HG03139 (cell line): Measurements from ENCODE around the gene PTGER2.

Experiments
- ATAC-seq: cut with Tn5 transposase; IDR thresholded peaks from one replicate; pipeline ENCODE4 v1.9.1; 2021; ENCODE audit not compliant: unreplicated experiment

The PTGER2 gene

DNA sequence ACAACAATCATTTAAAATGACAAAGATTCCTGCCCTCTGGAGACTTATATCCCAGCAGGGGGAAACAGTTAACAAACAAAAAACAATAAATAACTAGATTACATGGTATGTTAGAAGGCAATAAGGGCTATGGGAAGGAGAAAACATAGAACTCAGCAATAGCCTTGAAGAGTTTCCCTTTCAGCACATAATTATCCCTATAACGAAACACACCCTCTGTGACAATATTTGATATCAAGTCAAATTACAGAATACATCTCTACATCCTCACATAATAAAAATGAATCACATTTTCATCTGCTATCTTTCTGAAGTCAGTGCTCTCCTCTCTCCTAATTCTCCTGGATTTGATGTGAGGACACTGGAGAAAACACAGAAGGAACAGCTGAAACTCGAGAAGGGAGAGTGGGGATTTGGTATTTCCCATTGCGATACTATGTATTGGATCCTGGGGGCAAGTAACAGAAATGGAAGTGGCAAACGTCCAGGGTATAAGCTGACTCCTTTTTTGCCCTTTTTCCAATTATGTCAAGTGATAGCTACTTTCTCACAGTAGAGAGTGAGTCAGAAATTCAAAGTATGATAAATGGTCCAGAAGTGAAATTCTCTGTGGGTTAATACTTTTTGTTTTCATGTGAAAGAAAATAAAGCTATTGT, 9.7 kb upstream of the PTGER2 start:
- ATAC-seq, result no peak

DNA sequence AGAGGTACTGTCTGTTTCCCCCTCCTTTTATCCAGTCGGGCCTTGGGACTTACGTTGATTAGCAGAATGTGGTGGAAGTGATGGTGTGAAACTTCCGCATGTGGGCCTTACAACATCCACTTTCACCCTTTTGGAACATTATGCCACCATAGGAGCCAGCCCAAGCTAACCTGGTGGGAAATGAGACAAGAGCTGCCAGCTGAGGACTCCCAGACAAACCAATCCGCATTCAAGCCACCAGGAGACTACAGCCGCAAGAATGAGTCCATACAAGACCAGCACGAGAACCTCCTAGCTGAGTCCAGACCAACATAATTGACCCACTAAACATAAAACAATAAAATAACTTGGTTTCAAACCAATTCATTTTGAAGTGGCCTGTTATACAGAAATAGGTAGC, 9.1 kb upstream of the PTGER2 start:
- no peak for ATAC-seq

DNA sequence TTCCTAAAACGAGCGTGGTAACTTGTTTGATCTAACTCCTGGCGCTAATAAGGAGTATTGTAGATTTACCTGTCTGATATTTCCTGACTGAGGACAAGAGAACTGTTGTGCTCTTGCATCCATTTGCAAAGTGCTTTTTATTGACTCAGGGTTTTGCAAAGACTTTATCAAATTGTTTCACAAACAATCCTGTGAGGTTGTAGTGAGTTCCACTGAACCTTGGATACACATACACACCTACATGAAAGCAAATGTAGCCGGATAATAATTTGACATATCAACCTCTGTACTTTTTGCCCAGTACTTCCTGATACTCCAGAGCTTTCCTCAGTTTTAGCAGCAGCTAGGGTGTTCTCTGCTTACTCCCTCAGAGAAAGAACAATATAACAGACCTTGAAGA, 6.7 kb upstream of the PTGER2 start:
- ATAC-seq, result no peak

DNA sequence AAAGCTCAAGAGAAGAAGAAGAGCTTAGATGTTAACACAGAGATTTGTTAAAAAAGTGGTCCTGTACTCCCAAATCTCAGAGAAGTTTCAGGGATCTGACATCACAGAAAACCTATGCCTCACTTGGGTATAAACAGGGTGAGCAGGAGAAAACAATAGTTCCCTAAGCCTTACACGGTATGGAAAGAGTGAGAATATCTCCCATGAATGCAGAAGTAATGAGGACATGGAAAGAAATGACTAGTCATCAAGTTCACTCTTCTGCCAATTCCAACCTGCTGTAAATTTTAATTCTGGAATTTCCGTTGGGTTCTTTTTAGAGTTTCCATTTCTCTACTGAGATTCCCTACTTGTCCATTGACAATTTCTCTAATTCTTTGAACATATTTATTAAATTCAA, 6.2 kb upstream of the PTGER2 start:
- ATAC-seq, result no peak

DNA sequence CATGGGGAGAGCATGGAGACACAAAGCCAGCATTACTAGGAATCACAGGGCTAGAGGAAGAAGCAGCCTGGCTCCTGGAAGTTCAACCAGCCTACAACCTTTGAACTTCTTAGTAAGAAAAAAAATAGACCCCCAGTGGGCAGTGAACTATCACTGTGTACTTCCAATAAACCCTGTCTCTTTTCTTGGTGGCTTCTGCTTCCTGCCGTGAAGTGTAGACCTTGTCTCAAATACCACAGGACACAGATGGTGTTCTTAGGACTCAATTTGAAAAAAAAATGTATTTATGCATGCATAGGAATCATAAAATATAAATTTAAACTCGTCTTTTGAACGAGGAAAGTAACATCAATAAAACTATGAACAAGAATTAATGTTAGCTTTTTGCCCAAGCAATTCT, 3.6 kb upstream of the PTGER2 start:
- ATAC-seq, result no peak

DNA sequence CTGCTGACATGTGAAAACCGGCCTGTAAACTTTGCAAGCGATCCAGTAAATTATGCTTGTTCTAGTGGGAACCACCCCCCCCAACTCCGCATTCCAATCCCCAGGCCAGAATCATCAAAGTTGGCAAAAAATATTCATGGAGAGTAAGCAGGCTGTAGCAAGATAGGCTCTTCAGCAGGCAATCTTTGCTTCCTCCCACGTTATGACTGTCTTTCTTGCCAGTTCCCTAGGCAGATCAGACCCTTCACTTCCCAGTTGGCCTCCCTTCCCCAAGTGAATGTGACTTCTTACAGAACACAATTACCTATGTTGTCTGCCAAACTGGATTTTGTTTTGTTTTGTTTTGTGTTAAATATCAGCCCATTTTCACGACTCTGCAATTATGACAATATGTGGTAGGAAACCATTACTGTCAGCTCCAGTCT, 1.2 kb upstream of the PTGER2 start:
- ATAC-seq, result no peak

DNA sequence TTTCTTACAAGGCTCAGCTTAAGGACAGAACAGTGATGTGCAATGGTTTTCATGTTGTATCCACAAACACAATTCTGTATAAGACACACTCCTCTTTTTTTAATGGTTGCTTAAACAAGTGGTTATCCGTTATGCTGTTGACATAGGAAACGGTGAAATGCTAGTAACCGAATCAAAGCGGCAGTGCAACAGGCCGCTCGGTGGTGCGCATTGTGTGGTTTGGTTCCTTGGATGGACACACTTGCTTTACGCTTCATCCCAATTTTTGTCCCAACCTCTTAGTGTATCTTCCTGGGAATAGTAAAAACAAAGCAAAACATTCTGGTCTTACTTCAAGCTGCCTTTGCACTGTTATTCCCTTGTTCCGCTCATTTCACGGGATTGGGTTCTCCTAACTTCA, 650 bp upstream of the PTGER2 start:
- ATAC-seq, result no peak

DNA sequence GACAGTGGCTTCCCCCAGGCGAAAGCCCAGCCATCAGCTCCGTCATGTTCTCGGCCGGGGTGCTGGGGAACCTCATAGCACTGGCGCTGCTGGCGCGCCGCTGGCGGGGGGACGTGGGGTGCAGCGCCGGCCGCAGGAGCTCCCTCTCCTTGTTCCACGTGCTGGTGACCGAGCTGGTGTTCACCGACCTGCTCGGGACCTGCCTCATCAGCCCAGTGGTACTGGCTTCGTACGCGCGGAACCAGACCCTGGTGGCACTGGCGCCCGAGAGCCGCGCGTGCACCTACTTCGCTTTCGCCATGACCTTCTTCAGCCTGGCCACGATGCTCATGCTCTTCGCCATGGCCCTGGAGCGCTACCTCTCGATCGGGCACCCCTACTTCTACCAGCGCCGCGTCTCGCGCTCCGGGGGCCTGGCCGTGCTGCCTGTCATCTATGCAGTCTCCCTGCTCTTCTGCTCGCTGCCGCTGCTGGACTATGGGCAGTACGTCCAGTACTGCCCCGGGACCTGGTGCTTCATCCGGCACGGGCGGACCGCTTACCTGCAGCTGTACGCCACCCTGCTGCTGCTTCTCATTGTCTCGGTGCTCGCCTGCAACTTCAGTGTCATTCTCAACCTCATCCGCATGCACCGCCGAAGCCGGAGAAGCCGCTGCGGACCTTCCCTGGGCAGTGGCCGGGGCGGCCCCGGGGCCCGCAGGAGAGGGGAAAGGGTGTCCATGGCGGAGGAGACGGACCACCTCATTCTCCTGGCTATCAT, 663 bp downstream of the PTGER2 start:
- no peak for ATAC-seq

DNA sequence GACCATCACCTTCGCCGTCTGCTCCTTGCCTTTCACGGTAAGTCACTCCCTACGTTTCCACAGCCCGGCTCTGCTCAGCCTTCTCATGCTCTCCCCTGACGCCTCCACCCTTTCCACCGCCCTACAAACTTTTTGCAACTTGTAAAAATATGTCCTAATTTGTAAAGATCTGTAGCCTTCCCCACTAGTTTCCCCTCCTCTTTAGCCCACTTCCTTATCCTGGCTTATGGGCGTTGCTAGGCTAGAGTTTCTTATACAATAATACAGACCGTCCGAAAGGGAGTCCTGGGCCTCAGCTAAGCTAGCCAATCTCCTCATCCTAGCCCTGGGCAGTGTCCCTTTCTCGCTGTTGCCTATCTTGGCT, 1.2 kb downstream of the PTGER2 start:
- ATAC-seq, result no peak

DNA sequence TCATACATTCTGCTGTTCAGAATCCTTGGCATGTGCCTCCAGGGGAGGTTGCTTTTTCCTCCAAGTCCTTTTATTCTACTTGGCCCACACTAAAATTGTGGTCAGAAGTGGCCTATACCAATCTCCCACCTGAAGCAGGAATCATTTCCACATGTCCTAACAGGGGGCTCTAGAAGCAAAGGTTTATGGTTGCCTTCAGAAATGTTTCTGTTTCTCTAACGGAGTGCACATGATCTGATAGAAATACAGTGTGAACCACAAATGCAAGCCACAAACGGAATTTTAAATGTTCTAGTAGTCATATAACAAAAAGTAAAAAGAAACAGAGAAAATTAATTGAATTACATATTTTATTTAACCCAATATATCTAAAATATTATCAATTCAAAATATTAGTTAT, 4.0 kb downstream of the PTGER2 start:
- ATAC-seq, result no peak

DNA sequence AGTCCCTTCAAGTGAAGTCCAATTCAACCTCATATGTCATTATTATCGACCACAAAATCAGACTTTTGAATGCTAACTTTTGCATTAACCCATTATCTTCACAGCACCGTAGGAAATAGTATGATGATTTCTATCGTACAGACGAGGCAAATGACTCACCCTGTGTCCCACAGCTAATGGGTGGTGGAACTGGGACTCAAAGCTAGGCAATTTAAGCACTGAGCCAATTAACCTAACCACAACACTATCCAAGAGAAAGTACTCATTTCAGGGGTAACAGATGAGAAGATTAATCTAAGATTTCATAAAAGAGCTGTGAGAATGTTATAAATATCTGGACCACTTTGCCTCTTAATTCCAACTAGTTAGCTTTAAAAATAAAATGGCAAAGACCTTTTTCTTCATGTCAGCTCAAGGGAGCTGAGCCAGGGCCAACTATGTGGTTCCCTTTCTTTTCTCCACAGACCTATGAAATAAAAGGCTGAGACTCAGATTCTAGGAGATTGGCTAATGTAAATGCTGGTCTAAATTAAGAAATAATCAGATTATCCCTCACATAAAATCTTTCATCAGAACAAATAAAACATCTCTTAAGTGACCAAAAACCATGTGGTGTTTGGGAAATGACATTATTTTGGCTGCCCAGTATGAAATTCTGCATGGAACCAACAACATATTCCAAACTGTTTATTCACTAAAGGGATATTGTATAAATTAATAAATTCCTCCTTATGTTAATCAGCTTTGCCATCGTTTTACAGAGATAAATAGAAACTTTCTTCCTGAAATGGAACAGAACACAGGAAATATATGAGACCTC, 4.9 kb downstream of the PTGER2 start:
- ATAC-seq, result no peak

DNA sequence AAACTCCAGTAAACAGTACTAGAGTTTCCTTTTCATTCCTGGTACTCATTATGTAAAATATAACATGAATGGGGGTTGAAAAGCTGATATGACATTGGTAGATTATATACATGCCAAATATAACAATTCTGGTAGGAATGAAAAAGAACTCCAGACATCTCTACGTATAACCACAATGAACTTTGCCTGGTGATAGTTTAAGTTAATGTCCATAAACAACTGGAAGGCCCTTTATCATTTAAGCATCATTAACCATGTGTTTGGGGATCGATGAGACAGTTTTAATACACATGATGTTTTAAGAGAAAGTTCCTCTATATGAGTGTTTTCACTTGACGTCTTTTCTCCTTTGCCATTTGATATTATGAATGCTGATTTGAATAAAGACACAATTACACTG, 5.8 kb downstream of the PTGER2 start:
- no peak for ATAC-seq

DNA sequence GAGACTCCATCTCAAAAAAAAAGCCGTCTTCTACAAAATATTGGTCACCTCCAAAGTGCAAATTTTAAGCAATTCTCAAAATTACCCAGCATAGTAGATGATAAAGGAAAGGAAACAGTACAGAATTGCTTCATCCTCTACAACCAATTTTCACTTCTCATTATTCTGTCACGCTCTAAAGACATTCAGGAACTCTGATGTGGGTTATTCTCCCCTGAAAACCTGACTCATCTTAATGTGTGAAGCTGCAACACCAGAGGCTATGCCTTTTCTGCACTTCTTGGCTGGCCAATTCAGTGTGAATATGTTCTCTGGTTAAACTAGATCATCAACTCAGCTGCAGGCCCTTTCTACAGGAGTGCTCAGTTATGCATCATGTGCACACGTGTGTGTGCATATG, 11.0 kb downstream of the PTGER2 start:
- peak; percentile 93 for ATAC-seq

DNA sequence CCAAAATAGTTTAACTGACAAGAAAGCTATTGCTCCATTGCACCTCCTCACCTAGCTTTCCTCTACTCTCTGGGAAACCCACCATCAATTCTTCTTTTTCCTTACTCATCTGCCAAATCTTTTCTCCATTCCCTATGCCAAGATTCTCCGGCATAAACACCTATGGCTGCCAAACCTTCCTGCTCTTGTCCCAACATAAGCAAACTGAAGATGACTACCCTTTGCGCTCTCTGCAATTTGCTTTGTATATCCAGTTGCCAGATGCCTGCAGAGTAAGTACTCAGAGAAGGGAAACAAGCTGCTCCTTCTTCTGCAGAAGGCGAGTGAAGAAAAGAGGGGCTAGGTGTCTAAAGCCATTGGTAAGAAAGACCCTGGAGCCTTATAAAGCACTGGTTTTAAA, 11.5 kb downstream of the PTGER2 start:
- no peak for ATAC-seq

DNA sequence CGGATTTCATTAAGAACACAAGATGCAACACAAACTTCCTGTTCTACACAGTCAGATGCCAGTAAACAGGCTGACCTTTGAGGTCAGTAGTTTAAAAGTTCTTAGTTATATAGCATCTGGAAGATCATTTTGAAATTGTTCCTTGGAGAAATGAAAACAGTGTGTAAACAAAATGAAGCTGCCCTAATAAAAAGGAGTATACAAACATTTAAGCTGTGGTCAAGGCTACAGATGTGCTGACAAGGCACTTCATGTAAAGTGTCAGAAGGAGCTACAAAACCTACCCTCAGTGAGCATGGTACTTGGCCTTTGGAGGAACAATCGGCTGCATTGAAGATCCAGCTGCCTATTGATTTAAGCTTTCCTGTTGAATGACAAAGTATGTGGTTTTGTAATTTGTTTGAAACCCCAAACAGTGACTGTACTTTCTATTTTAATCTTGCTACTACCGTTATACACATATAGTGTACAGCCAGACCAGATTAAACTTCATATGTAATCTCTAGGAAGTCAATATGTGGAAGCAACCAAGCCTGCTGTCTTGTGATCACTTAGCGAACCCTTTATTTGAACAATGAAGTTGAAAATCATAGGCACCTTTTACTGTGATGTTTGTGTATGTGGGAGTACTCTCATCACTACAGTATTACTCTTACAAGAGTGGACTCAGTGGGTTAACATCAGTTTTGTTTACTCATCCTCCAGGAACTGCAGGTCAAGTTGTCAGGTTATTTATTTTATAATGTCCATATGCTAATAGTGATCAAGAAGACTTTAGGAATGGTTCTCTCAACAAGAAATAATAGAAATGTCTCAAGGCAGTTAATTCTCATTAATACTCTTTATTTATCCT, 13.5 kb downstream of the PTGER2 start:
- ATAC-seq, result no peak

DNA sequence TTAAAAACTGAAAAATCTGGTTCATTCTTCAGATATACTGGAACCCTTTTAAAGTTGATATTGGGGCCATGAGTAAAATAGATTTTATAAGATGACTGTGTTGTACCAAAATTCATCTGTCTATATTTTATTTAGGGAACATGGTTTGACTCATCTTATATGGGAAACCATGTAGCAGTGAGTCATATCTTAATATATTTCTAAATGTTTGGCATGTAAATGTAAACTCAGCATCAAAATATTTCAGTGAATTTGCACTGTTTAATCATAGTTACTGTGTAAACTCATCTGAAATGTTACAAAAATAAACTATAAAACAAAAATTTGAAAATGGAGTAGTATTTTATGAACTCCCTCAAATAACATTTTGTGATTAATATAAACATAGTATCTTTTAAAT, 14.2 kb downstream of the PTGER2 start:
- no peak for ATAC-seq

DNA sequence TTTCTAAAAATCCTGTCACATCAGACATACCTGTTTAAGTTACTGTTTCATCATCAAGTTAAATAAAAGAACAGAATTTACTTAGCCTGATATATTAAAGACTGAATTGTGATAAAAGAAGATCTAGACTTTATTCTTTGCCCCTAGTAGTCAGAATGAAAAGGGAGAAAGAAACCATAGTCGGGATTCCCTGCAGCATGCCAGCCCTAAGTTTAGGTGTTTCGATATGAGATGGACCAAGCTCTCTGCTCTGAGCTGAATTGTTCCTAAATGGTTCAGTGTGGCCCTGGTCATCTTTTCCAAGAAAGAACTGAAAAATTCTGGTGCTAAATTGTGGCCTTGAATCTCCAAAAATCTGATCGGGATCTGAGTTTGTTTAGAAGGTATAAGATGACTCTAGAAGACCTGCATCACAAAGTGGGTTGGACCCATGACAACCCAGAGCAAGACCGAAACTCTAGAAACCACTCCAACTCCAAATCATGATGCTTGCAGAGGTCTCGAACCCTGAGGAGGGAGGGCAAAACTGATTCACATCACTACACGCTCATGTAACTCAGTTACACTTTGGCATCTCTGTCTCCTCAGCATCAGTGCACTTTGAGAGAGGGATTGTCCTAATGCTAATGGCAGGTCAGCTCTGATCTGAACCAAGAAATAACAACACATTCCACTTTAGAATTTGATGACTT, 15.7 kb downstream of the PTGER2 start:
- no peak for ATAC-seq

DNA sequence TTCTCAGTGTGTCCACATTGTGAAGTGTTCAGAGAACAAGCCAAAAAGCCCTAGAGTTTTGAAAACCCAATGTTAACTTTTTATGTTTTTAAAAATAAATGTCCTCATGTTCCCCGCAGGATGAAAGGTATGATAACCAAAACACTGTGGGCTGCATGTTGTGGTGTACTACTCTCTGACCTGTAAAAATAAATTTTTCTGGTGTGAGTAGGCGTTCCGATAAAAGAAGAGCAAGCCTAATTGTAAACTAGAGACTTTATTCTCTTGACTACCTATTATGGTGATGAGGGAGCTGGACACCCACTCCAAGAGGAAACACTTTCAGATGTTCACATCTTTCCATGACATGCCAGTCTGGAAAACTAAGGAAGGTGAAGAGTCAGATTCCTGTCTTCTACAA, 18.2 kb downstream of the PTGER2 start:
- ATAC-seq, result no peak

DNA sequence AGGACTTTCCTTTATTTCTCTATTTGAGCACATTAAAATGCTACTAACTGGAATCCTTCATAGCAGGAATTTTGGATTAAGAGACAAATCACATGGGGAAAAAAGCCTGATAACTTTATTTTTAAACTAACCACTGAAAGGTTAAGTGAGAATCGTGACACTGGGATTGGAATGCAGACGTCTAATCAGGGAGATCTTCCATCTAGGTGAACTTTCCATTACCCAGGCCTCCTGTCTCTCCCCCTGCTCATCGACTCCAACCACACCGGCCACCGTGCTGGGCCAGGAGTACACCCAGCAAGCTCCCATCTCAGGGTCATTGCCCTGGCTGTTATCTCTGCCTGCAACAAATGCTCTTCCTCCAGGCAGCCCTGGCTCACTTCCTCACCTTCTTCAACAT, 19.0 kb downstream of the PTGER2 start:
- no peak for ATAC-seq

DNA sequence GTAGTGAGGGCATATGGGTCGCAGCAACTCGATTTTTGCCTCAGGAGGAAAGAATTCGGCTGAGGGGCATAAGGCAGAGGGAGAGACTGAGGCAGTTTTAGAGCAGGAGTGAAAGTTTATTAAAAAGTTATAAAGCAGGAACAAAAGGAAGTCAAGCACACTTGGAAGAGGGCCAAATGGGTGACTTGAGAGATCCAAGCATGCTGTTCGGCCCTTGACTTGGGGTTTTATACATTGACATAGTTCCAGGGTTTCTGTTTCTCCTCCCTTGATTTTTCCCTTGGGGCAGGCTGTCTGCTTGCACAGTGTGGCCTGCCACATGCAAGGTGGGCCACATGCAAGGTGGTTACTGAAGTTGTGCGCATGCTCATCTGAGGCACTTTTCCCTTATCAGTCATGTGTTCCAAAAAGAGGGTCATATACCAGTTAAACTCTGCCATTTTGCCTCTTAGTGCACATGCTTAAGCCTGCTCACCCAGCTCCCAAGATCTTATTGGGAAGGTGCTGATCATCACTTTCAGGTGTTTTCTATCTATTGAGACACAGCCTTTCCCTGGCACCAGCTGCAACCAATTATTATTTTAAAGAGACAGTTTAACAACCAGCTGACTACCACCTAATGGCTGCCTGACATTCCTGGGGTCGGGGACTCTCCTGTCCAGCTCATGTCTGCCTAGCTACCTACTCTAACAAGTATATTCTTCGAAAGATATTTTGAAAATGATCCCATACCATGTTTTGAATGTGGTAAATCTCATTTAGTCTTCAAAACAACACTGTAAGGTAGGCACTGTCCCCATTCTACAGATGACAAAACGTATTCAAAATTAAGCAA, 19.9 kb downstream of the PTGER2 start:
- ATAC-seq, result no peak
